ENCODE results near the gene FBXL7.

- TF ChIP-seq CTCF (IDR thresholded peaks at IDR 0.05) (no peak), EZH2 (IDR thresholded peaks at IDR 0.05; ENCODE audit: borderline replicate concordance, insufficient read depth, low read depth, low read length, poor library complexity, severe bottlenecking) (no peak)
These were observed 71.6 kb downstream of the FBXL7 start for GRCh38 chr5:15571618-15572017.

Data from B cell (primary cell).